ENCODE data around the gene MORN3. TPM values are rescaled to one million over a fixed set of nuclear protein-coding genes. Genes with fewer than 3 reads are reported as not detected.
"Not testable (repeated sequence)": the region's sequence is repeated elsewhere in the genome, so short reads cannot be mapped to it uniquely, and the experiment has no call there.

The MORN3 gene
- total RNA-seq, 2 experiments from 2014 or later: 2.6 to 2.9 TPM

DNA sequence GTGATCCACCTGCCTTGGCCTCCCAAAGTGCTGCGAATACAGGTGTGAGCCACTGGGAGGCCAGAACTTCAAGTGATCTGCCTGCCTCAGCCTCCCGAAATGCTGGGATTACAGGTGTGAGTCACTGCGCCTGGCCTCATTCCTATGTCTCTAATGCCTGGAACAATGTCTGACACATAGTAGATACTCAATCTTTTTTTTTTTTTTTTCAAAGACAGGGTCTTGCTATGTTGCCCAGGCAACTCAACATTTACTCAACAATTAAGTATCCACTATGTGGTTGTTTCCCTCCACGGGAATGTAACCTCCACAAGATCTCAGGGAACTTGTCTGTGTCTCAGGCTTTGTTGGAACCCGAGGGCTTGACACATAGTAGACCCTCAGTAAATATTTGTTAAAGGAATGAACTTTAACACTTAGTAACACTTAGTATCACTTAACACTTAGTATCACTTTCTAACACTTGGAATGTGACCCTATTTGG, 40.1 kb upstream of the MORN3 start:
- intact Hi-C loops (cut with micrococcal nuclease): no loop called here
- Mint-ChIP-seq H3K27me3 (ENCODE audit: low read depth) (no peaks in the 10 kb centered on the region), H3K36me3 (ENCODE audit: low read depth) (no peaks in the 10 kb centered on the region), H3K27ac (no peak overlapping the region), H3K4me3 (no peak overlapping the region), H3K4me1 (ENCODE audit: low read depth) (peaks cover 16% of the 10 kb centered on the region), H3K9me3 (no peaks in the 10 kb centered on the region)
- DNase-seq: no peak
- CTCF ChIA-PET: interaction anchor here (0.7 kb wide), 1 partner anchor 12 kb away, joined by 3 read pairs; no protein-coding TSS in a partner anchor

DNA sequence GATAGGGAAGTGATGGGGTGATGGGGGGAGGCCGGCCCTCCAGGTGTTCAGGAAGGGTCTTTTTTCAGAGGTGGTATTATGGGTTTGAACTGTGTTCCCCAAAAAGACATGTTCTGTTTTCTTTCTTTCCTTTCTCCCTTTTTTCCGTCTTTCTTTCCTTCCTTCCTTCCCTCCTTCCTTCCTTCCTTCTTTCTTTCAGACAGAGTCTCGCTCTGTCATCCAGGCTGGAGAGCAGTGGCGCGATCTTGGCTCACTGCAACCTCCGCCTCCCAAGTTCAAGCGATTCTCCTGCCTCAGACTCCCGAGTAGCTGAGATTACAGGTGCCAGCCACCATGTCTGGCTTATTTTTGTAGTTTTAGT, 39.6 kb upstream of the MORN3 start:
- peaks cover 16% of the 10 kb centered on the region for H3K4me1 Mint-ChIP-seq (ENCODE audit: low read depth)
- CTCF ChIA-PET: interaction anchor here (0.7 kb wide), 1 partner anchor 11 kb away, joined by 3 read pairs; no protein-coding TSS in a partner anchor
- H3K4me3 Mint-ChIP-seq; H3K27me3 Mint-ChIP-seq (ENCODE audit: low read depth); H3K27ac Mint-ChIP-seq; intact Hi-C loops (cut with micrococcal nuclease); DNase-seq; H3K9me3 Mint-ChIP-seq; H3K36me3 Mint-ChIP-seq (ENCODE audit: low read depth): not testable (repeated sequence)

DNA sequence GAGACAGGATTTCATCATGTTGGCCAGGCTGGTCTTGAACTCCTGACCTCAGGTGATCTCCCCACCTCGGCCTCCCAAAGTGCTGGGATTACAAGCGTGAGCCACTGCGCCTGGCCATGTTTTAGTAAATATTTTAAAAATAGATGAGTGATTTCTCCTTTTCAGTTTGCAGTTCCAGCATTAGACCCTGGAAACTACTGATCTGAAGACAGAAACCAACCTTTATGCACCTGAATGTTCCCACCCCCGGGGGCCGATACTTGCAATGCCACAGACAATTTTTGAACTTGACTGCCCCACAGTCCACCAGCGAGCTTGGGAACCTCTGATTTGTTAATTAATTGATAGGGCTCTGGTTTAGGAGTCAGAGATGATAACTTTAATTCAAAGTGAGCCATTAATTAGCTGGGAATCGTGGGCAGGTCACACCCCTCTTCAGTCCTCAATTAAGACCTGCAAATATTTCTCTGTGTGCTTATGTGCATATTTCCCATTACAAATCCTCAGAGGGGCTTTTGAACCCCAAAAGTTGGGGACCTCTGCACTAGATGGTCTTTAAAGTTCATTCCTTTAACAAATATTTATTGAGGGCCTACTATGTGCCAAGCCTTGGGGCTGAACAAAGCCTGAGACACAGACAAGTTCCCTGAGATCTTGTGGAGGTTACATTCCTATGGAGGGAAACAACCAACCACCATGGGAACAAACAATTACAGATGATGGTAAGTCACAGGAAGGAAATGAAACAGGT, 39.0 kb upstream of the MORN3 start:
- H3K27ac Mint-ChIP-seq: no peak overlapping the region
- H3K27me3 Mint-ChIP-seq (ENCODE audit: low read depth): no peaks in the 10 kb centered on the region
- intact Hi-C loops (cut with micrococcal nuclease): no loop called here
- no peaks in the 10 kb centered on the region for H3K9me3 Mint-ChIP-seq
- CTCF ChIA-PET: interaction anchor here (0.6 to 0.9 kb wide), 2 partner anchors 11 to 185 kb away, joined by 3 to 5 read pairs; no protein-coding TSS in a partner anchor
- no peak for DNase-seq
- no peak overlapping the region for H3K4me3 Mint-ChIP-seq
- H3K4me1 Mint-ChIP-seq (ENCODE audit: low read depth): peaks cover 11% of the 10 kb centered on the region
- no peaks in the 10 kb centered on the region for H3K36me3 Mint-ChIP-seq (ENCODE audit: low read depth)

- Mint-ChIP-seq H3K9me3 (no peaks in the 10 kb centered on the region), H3K27me3 (ENCODE audit: low read depth) (no peaks in the 10 kb centered on the region), H3K36me3 (ENCODE audit: low read depth) (no peaks in the 10 kb centered on the region), H3K4me1 (ENCODE audit: low read depth) (no peaks in the 10 kb centered on the region), H3K4me3 (no peak overlapping the region), H3K27ac (no peak overlapping the region)
- CTCF ChIA-PET: interaction anchor here (1.5 to 13.0 kb wide), 2 partner anchors 68 to 89 kb away, joined by 3 to 119 read pairs; partner anchors contain the start of gene RHOF
- intact Hi-C loops (cut with micrococcal nuclease): no loop called here
- DNase-seq: no peak
Observed at GRCh38 chr12:121705514-121705913, 36.1 kb upstream of the MORN3 start.

DNA sequence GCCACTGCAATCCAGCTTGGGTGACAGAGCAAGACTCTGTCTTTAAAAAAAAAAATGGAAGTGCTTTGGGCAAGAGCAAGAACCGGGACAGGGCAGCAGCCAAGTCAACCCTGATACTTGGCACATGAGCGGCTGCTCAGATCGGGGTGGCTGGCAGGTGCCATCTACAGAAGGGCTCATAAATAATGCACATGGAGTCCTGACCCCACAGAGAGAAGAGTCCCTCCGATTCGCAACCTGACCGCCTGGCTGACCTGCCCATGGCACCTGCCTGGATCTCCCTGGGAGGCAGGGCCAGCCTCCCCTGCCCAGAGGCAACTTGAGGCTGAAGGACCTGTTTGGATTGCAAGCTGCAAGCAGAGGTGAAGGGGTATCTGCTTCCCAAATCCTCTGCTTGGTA, 33.5 kb upstream of the MORN3 start:
- Mint-ChIP-seq H3K36me3 (ENCODE audit: low read depth) (no peaks in the 10 kb centered on the region), H3K27me3 (ENCODE audit: low read depth) (no peaks in the 10 kb centered on the region), H3K4me1 (ENCODE audit: low read depth) (no peaks in the 10 kb centered on the region), H3K9me3 (no peaks in the 10 kb centered on the region), H3K27ac (no peak overlapping the region), H3K4me3 (no peak overlapping the region)
- DNase-seq: no peak
- intact Hi-C loops (cut with micrococcal nuclease): no loop called here
- CTCF ChIA-PET: interaction anchor here (13.0 kb wide), 1 partner anchor 91 kb away, joined by 119 read pairs; the partner anchor contains the start of gene RHOF

GRCh38 chr12:121701667-121702277, 32.3 kb upstream of the MORN3 start:
- no peak overlapping the region for H3K27ac Mint-ChIP-seq
- H3K9me3 Mint-ChIP-seq: no peaks in the 10 kb centered on the region
- no peaks in the 10 kb centered on the region for H3K36me3 Mint-ChIP-seq (ENCODE audit: low read depth)
- intact Hi-C loops (cut with micrococcal nuclease): no loop called here
- H3K4me1 Mint-ChIP-seq (ENCODE audit: low read depth): peaks cover 2% of the 10 kb centered on the region
- no peak overlapping the region for H3K4me3 Mint-ChIP-seq
- CTCF ChIA-PET: interaction anchor here (0.6 to 13.0 kb wide), 8 partner anchors 8 to 92 kb away, joined by 3 to 119 read pairs (median 4); partner anchors contain the start of gene RHOF
- H3K27me3 Mint-ChIP-seq (ENCODE audit: low read depth): no peaks in the 10 kb centered on the region
- no peak for DNase-seq

- H3K4me1 Mint-ChIP-seq (ENCODE audit: low read depth); H3K4me3 Mint-ChIP-seq; H3K9me3 Mint-ChIP-seq; H3K27me3 Mint-ChIP-seq (ENCODE audit: low read depth); H3K36me3 Mint-ChIP-seq (ENCODE audit: low read depth); DNase-seq; H3K27ac Mint-ChIP-seq: not testable (repeated sequence)
- intact Hi-C loops (cut with micrococcal nuclease): loop anchor here (1.0 kb wide), 4 partner anchors 14 to 190 kb away; partner anchors contain the start of genes PSMD9 and TMEM120B
- CTCF ChIA-PET: interaction anchor here (0.6 to 13.0 kb wide), 13 partner anchors 10 to 1504 kb away, joined by 3 to 119 read pairs (median 4); partner anchors contain the start of gene RHOF
Observed at GRCh38 chr12:121697861-121698260, 28.4 kb upstream of the MORN3 start.

GRCh38 chr12:121697093-121697698, 27.7 kb upstream of the MORN3 start:
- H3K27me3 Mint-ChIP-seq (ENCODE audit: low read depth): no peaks in the 10 kb centered on the region
- CTCF ChIA-PET: interaction anchor here (0.6 to 13.0 kb wide), 12 partner anchors 11 to 1245 kb away, joined by 3 to 119 read pairs (median 4); partner anchors contain the start of gene RHOF

DNA sequence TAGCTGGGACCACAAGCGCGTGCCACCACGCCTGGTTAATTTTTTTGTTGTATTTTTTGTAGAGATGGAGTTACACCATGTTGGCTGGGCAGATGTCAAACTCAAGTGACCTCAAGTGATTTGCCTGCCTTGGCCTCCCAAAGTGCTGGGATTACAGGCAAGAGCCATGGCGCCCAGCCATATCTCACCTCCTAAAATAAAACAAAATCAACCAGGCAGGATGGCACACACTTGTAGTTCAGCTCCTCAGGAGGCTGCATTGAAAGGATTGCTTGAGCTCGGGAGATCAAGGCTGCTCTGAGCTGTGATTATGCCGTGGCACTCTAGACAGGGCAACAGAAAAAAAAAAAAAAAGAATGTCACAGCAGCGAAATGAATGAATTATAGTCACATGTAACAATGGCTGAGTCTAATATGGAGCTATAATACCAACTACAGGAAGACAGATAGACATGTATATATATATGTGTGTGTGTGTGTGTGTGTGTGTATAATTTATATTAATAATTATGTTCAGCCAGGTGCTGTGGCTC, 23.8 kb upstream of the MORN3 start:
- intact Hi-C loops (cut with micrococcal nuclease): no loop called here
- Mint-ChIP-seq H3K4me3 (no peak overlapping the region), H3K27ac (no peak overlapping the region), H3K36me3 (ENCODE audit: low read depth) (no peaks in the 10 kb centered on the region), H3K27me3 (ENCODE audit: low read depth) (no peaks in the 10 kb centered on the region), H3K9me3 (no peaks in the 10 kb centered on the region), H3K4me1 (ENCODE audit: low read depth) (peaks cover 2% of the 10 kb centered on the region)
- DNase-seq: no peak
- CTCF ChIA-PET: interaction anchor here (0.5 to 13.0 kb wide), 9 partner anchors 9 to 767 kb away, joined by 3 to 119 read pairs (median 4); partner anchors contain the start of gene RHOF

More at GRCh38 chr12:121697093-121697698, 27.7 kb upstream of the MORN3 start:
- Mint-ChIP-seq H3K9me3 (no peaks in the 10 kb centered on the region), H3K4me3 (no peak overlapping the region), H3K36me3 (ENCODE audit: low read depth) (no peaks in the 10 kb centered on the region), H3K27ac (no peak overlapping the region), H3K4me1 (ENCODE audit: low read depth) (peaks cover 2% of the 10 kb centered on the region)
- peak; percentile 38 for DNase-seq
- intact Hi-C loops (cut with micrococcal nuclease): loop anchor here (1.0 kb wide), 4 partner anchors 15 to 191 kb away; partner anchors contain the start of genes PSMD9 and TMEM120B

GRCh38 chr12:121692744-121693143, 23.3 kb upstream of the MORN3 start:
- H3K4me3 Mint-ChIP-seq; H3K36me3 Mint-ChIP-seq (ENCODE audit: low read depth); H3K9me3 Mint-ChIP-seq; H3K27ac Mint-ChIP-seq; DNase-seq; intact Hi-C loops (cut with micrococcal nuclease); H3K4me1 Mint-ChIP-seq (ENCODE audit: low read depth); H3K27me3 Mint-ChIP-seq (ENCODE audit: low read depth): not testable (repeated sequence)
- CTCF ChIA-PET: interaction anchor here (0.5 to 13.0 kb wide), 5 partner anchors 17 to 768 kb away, joined by 3 to 119 read pairs (median 4); partner anchors contain the start of gene RHOF

GRCh38 chr12:121689430-121689829, 20.0 kb upstream of the MORN3 start:
- intact Hi-C loops (cut with micrococcal nuclease): loop anchor here (10.0 kb wide), 1 partner anchor 225 kb away; no protein-coding TSS in a partner anchor
- H3K27me3 Mint-ChIP-seq (ENCODE audit: low read depth): no peaks in the 10 kb centered on the region
- DNase-seq: no peak
- CTCF ChIA-PET: interaction anchor here (0.6 to 3.3 kb wide), 3 partner anchors 89 to 342 kb away, joined by 3 to 20 read pairs (median 4); partner anchors contain the start of gene RHOF
- no peak overlapping the region for H3K4me3 Mint-ChIP-seq
- no peaks in the 10 kb centered on the region for H3K36me3 Mint-ChIP-seq (ENCODE audit: low read depth)
- H3K4me1 Mint-ChIP-seq (ENCODE audit: low read depth): peaks cover 6% of the 10 kb centered on the region
- no peak overlapping the region for H3K27ac Mint-ChIP-seq
- no peaks in the 10 kb centered on the region for H3K9me3 Mint-ChIP-seq
